ENCODE data around the gene ASCL2.

GRCh38 chr11:2267306-2267850, 3.0 kb downstream of the ASCL2 start:
- TF ChIP-seq CTCF (IDR thresholded peaks at IDR 0.05) (no peak), POLR2A (IDR thresholded peaks at IDR 0.05) (no peak), POLR2AphosphoS5 (IDR thresholded peaks at IDR 0.05) (no peak)
